Natural killer cell treated with Interleukin-12 subunit alpha and Interleukin-12 subunit beta and Interleukin-15 and Interleukin-18, amount 100 ng/mL, for 72 hours (primary cell): ENCODE results near the gene PTPRD. TPM values are rescaled to one million over a fixed set of nuclear protein-coding genes. Genes with fewer than 3 reads are reported as not detected.

Source experiments
- ATAC-seq, 2 donors: fragments of 150-1000 bp; cut with Tn5 transposase in 1 of 2; sonication (Bioruptor Pico), chemical (Tn5 transposase) in 1 of 2; 2 replicates each; pipeline ENCODE4 v1.10.0; 2021
- DNase-seq: peaks from one replicate; pipeline ENCODE4 v3.0.0; 2022; ENCODE audit warnings: low spot score
- H3K27ac Mint-ChIP-seq, 2 donors: 1 replicate in 1 of 2; 2 replicates in 1 of 2; pipeline ENCODE4 v1.8.0; 2022; ENCODE audit warnings: mixed read lengths in 2 of 2, mild to moderate bottlenecking in 1 of 2, moderate library complexity in 1 of 2
- H3K27me3 Mint-ChIP-seq, 2 donors: 1 replicate in 1 of 2; 2 replicates in 1 of 2; pipeline ENCODE4 v1.8.0; 2022; ENCODE audit warnings: mixed read lengths in 2 of 2
- H3K36me3 Mint-ChIP-seq: one replicate; pipeline ENCODE4 v1.8.0; 2022; ENCODE audit warnings: mixed read lengths
- H3K4me1 Mint-ChIP-seq, 2 donors: 1 replicate in 1 of 2; 2 replicates in 1 of 2; pipeline ENCODE4 v1.8.0; 2022; ENCODE audit warnings: low read depth in 2 of 2, mixed read lengths in 2 of 2, mild to moderate bottlenecking in 1 of 2
- H3K4me3 Mint-ChIP-seq: one replicate; pipeline ENCODE4 v1.8.0; 2022; ENCODE audit warnings: mixed read lengths
- H3K9me3 Mint-ChIP-seq: 2 replicates; pipeline ENCODE4 v1.8.0; 2022; ENCODE audit warnings: mixed read lengths
- total RNA-seq, 2 donors: library from RNA; stranded (reverse); gene quantifications; one replicate each; pipeline ENCODE4 v1.2.3, GENCODE V29; 2022

Gene PTPRD
- total RNA-seq, 2 donors from 2014 or later: 0.53 to 3.7 TPM

DNA sequence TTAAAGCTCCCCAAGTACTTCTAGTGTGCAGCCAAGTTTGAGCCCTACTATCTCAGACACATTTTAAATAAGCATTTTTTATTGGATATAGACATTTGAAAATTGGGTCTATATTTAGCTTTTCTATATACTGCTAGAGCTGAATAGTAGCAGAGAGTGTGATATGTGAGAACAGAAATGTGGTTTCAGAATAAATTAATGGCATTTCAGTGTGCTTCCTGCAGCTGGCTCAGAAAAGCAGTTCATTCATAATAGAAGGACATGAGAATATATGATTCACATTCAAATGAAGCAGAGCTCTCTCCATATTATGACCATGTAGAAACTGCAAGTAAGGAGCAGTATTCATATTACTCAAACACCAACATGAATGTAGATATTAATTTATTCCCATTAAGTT, 464.0 kb downstream of the PTPRD start:
- ATAC-seq (no peak), DNase-seq (no peak)
- Mint-ChIP-seq H3K36me3 (no peaks in the 10 kb centered on the region), H3K27ac (no peak overlapping the region), H3K4me1 (no peaks in the 10 kb centered on the region), H3K27me3 (no peaks in the 10 kb centered on the region), H3K9me3 (peaks cover 3% of the 10 kb centered on the region), H3K4me3 (no peak overlapping the region)

DNA sequence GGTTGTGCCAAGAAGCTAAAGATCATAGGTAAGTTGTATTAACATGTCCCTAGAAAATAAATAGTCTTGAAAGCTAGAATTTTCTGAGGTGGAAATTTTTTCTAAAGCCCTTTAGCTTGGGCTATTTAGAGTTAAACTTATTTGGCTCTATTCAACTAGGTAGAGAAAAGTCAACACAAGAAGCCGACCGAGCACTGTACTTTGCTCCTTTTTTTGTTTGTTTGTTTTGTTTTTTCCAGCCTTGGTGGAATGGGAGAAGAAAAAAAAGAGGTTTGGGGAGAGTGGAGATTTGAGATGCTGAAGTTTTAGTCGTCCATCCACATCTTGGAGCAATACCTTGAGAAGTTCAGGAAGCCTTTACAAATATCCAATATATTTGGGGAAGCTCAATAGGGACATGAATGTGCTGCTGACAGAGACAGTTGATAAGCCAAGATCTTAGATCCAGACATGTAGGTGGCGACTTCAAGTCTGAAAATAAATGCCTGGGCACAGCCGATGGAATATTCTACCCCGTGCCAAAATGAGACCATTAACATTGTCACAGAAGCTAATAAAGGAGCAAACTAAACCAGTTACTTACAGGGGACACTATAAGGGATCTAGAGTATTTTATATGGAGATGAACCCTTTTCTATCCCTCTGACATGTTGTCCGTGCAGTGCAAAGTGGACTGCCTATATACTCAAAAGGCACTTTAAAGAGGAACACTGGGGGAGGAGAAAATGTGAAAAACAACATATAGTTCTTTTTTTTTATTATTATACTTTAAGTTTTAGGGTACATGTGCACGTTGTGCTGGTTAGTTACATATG, 466.1 kb downstream of the PTPRD start:
- Mint-ChIP-seq H3K27me3 (no peaks in the 10 kb centered on the region), H3K4me3 (no peak overlapping the region), H3K36me3 (no peaks in the 10 kb centered on the region), H3K9me3 (peaks cover 6% of the 10 kb centered on the region), H3K4me1 (no peaks in the 10 kb centered on the region), H3K27ac (no peak overlapping the region)
- no peak for DNase-seq
- no peak for ATAC-seq

DNA sequence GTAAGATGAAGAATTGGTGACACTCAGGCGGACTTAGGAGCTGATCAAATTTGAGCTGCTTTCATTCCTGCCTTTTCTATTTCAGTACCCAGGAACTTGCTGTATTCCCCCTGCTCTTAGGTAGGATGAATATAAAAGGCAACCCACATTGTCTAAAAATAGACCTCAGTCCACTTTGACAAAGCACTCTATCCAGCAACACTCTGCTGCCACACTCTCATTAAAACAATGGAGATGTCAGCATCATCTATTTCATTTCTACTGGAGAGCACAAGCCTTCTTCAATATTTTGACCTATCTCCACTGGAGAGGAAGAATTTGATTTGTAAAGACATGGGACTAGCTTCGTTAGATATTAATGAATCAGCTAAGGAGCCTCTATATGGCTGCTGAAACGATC, 468.4 kb downstream of the PTPRD start:
- Mint-ChIP-seq H3K36me3 (no peaks in the 10 kb centered on the region), H3K27ac (no peak overlapping the region), H3K4me1 (no peaks in the 10 kb centered on the region), H3K27me3 (no peaks in the 10 kb centered on the region), H3K4me3 (no peak overlapping the region), H3K9me3 (peaks cover 9% of the 10 kb centered on the region)
- no peak for ATAC-seq
- no peak for DNase-seq

DNA sequence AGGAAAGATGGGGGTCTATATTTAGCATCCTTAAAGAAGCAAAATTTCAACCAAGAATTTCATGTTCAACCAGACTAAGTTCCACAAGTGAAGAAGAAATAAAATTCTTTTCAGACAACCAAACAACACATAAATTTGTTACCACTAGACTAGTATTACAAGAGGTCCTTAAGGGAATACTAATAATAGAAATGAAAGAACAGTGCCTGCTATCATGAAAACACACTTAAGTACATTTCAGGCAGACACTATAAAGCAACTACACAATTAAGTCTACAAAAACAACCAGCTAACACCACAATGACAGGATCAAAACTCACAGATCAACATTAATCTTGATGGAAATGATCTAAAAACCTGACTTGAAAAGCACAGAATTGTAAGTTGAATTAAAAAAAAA, 477.2 kb downstream of the PTPRD start:
- Mint-ChIP-seq H3K27ac (no peak overlapping the region), H3K27me3 (no peaks in the 10 kb centered on the region), H3K4me1 (no peaks in the 10 kb centered on the region), H3K36me3 (peaks cover 18% of the 10 kb centered on the region), H3K4me3 (no peak overlapping the region), H3K9me3 (peaks cover 20% of the 10 kb centered on the region)
- DNase-seq (no peak), ATAC-seq (no peak)

DNA sequence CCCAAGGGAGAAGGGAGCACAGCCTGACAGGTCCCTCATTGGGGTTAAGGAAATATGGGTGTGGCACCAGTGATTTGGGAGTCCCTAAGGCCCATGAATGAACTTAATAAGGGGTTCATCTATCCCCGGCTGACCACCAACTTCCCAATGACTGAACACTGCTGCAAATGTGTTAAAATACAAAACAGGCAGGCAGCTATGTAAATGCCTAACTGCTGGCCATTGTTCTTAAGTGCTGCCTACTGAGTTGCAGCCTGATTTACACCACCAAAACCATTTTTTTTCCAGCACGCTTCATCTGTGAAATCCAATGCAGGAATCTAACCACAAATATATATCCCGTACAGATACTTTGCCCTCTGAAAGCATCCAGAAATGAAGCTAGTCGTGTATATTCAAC, 478.5 kb downstream of the PTPRD start:
- H3K4me3 Mint-ChIP-seq: no peak overlapping the region
- peaks cover 19% of the 10 kb centered on the region for H3K9me3 Mint-ChIP-seq
- no peak overlapping the region for H3K27ac Mint-ChIP-seq
- H3K4me1 Mint-ChIP-seq: no peaks in the 10 kb centered on the region
- H3K27me3 Mint-ChIP-seq: no peaks in the 10 kb centered on the region
- peaks cover 18% of the 10 kb centered on the region for H3K36me3 Mint-ChIP-seq
- no peak for ATAC-seq
- no peak for DNase-seq

DNA sequence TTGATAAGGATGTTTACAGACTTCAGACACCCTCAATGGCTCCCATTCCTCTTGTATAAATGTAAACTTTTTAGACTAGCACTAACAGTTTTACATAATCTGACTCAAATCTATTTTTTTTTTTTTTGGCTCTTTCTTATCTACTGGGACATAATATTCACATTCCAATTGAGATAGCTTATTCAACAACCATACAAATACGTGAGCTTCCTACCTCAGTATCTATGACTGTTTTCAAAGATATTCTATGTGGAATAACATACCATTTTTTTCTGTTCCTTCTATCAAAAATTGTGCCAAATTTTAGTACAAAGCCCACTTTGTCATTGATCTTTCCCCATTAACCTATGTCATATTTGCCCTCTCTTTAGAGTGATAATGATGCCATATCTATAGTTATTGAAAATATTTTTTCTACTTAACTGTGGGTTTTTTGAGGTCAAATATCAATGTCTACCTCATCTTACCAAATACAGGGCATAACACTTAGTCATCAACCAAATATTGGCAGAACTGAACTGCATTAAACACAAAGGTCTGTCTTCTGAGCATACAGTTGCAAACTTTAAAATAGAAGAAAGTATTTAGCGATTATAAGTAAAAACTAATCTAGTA, 482.6 kb downstream of the PTPRD start:
- Mint-ChIP-seq H3K36me3 (peaks cover 5% of the 10 kb centered on the region), H3K27ac (no peak overlapping the region), H3K27me3 (no peaks in the 10 kb centered on the region), H3K4me3 (no peak overlapping the region), H3K4me1 (no peaks in the 10 kb centered on the region), H3K9me3 (peaks cover 17% of the 10 kb centered on the region)
- no peak for DNase-seq
- no peak for ATAC-seq

DNA sequence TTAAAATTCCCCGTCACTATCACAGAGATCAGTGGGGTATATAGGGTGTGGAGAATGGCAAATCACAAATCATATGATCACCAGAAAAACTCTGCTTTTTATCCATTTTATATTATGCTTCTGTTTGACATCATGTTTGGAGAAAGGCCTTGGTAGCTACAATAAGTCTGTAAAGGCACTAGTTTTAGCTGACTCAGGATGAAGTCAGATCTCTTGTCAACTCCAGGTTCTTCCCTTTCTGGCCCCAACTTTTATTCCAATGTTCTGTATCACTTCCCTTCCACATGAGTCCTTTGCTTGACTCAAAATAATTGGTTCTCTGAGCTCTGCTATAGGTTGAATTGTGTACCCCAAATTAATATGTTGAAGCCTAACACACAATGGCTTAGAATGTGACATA, 484.9 kb downstream of the PTPRD start:
- ATAC-seq (no peak), DNase-seq (no peak)
- Mint-ChIP-seq H3K9me3 (peaks cover 10% of the 10 kb centered on the region), H3K4me1 (no peaks in the 10 kb centered on the region), H3K27ac (no peak overlapping the region), H3K36me3 (no peaks in the 10 kb centered on the region), H3K4me3 (no peak overlapping the region), H3K27me3 (no peaks in the 10 kb centered on the region)

DNA sequence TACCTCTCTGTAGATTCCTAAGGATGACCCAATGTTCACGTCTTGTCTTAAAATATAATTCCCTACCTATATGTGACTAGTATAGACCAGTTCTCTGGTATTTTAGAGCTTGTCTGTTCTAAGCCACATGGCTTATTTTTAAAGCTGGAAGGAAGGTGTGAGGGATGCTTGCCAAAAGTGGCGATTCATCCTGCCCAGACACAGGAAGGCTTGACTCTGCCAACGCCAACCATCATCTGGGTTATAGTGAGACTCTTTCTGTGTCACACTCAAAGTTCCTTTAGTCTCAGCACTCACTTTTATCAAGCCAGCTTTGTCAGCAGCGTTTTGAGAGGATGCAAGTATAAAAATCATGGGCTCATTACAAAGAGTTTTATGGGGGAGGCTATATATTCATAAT, 500.0 kb downstream of the PTPRD start:
- Mint-ChIP-seq H3K27me3 (no peaks in the 10 kb centered on the region), H3K36me3 (no peaks in the 10 kb centered on the region), H3K27ac (no peak overlapping the region), H3K4me1 (no peaks in the 10 kb centered on the region), H3K9me3 (peaks cover 4% of the 10 kb centered on the region), H3K4me3 (no peak overlapping the region)
- ATAC-seq (no peak), DNase-seq (no peak)

DNA sequence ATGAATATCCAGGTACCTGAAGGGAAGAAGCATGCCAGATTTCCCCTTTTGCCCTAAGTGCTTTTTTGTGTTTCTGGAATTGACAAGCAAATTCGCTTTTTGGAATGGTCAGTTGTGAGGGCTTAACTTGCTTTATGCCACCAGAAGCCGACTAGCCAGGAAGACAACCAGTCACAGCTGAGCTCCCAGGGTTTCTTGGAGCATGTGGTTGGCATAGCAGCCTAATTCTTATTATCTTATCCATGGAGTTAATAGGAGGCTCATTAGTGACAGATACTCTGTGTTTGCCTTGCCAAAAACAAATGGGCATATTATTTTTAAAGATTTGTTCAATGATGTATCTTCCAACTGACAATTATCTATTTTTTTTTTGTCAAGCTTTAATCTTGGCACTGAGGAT, 500.7 kb downstream of the PTPRD start:
- DNase-seq: no peak
- H3K4me1 Mint-ChIP-seq: no peaks in the 10 kb centered on the region
- no peaks in the 10 kb centered on the region for H3K27me3 Mint-ChIP-seq
- no peak overlapping the region for H3K4me3 Mint-ChIP-seq
- peaks cover 5% of the 10 kb centered on the region for H3K9me3 Mint-ChIP-seq
- no peak for ATAC-seq
- no peak overlapping the region for H3K27ac Mint-ChIP-seq
- H3K36me3 Mint-ChIP-seq: no peaks in the 10 kb centered on the region

DNA sequence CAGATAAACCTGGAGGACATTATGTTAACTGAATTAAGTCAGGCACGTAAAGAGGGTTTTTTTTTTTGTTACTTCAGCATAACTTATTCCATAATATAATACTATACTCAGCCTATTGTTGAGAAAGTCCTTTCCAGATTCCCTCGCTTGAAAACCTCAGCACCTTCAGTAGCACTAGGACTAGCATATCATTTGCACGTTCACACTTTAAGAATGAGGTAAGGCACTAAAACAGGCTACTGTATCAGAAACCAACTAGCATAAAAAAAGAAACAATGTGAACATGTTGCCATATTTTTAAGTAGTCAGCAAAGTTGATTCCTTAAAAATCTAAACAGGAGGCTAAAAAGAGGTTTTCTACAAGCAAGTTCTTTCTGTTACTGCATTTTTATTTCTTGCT, 504.0 kb downstream of the PTPRD start:
- no peaks in the 10 kb centered on the region for H3K36me3 Mint-ChIP-seq
- no peaks in the 10 kb centered on the region for H3K4me1 Mint-ChIP-seq
- no peak overlapping the region for H3K4me3 Mint-ChIP-seq
- no peaks in the 10 kb centered on the region for H3K27me3 Mint-ChIP-seq
- peaks cover 13% of the 10 kb centered on the region for H3K9me3 Mint-ChIP-seq
- H3K27ac Mint-ChIP-seq: no peak overlapping the region
- ATAC-seq (no peak), DNase-seq (no peak)

DNA sequence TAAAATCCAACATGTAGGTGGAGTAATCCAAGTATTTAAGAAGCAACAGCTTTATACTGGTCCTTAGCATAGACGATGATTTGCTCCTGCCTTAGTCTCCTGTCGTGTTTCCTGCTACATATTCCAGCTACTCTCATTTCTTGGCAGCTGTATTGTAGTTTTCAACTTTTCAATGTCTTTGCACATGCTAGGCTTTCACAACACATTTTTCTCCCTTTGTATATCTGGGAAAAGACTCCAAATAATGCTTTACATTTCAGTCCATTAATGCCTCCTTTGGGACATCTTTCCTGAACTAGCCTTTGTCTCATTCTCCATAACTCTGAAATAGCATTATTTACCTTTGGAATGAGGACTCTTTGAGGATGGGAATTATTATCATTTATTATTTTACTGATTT, 508.0 kb downstream of the PTPRD start:
- H3K4me3 Mint-ChIP-seq: no peak overlapping the region
- no peaks in the 10 kb centered on the region for H3K4me1 Mint-ChIP-seq
- no peaks in the 10 kb centered on the region for H3K27me3 Mint-ChIP-seq
- no peaks in the 10 kb centered on the region for H3K36me3 Mint-ChIP-seq
- no peak for ATAC-seq
- no peak overlapping the region for H3K27ac Mint-ChIP-seq
- no peak for DNase-seq
- H3K9me3 Mint-ChIP-seq: peaks cover 9% of the 10 kb centered on the region

DNA sequence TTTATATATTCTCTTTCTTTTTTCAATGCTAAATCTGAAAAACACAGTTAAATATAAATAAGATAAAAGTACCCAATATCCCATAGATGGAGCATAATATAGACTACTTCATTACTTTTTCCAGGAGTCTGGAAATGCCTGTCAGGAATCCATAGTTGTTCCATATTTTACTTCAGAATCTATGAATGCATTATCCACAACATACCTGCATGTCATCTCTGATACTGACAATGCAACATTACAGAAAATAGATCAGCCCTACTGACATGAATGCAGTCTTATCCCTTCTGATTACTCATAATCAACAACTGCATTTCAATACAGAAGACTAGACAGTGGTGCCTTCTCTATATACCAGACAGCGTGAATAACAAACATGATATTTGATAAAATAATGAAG, 517.6 kb downstream of the PTPRD start:
- no peak for DNase-seq
- Mint-ChIP-seq H3K27me3 (no peaks in the 10 kb centered on the region), H3K4me3 (no peak overlapping the region), H3K36me3 (no peaks in the 10 kb centered on the region), H3K27ac (no peak overlapping the region), H3K4me1 (no peaks in the 10 kb centered on the region), H3K9me3 (peaks cover 15% of the 10 kb centered on the region)
- no peak for ATAC-seq

DNA sequence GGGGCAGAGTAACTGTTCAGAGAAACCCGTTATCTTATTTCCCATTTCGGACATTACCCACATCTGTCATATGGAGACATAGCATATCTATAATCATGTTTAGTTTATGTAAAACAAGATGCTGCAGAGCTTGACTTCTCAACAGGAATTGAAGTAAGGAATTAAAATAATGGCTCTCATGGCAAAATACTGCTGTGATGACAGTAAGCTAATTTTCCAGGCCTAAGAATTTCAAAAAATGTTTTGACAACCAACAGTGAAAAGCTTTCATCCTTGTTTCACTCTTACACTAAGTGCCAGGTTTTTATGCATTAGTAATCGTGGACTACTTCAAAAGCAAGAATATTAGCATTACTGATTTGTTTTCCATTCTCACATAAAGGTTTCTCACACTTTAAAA, 518.2 kb downstream of the PTPRD start:
- Mint-ChIP-seq H3K4me1 (no peaks in the 10 kb centered on the region), H3K4me3 (no peak overlapping the region), H3K27me3 (no peaks in the 10 kb centered on the region), H3K27ac (no peak overlapping the region), H3K36me3 (no peaks in the 10 kb centered on the region), H3K9me3 (peaks cover 15% of the 10 kb centered on the region)
- DNase-seq: no peak
- no peak for ATAC-seq

DNA sequence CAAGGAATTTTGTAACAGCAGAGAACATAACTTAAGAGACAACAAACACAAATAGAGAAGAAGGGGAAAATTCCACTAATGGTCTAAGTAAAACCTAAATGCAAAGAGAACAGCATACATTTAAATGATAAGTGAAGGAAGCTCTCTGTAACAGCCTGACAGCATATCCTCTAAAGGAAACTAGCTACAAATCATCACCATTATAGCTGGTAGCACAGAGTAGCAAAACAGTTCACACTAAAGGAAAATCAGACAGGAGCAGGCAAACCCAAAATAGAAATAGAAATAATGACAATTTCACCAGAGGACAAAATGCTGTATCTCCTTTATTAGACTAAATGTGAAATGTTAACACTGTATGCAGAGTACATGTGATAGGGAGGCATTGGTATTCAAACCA, 532.8 kb downstream of the PTPRD start:
- DNase-seq (no peak), ATAC-seq (no peak)
- Mint-ChIP-seq H3K27ac (no peak overlapping the region), H3K27me3 (no peaks in the 10 kb centered on the region), H3K9me3 (peaks cover 19% of the 10 kb centered on the region), H3K36me3 (peaks cover 10% of the 10 kb centered on the region), H3K4me3 (no peak overlapping the region), H3K4me1 (no peaks in the 10 kb centered on the region)
